Stimulated activated CD8-positive, alpha-beta memory T cell treated with anti-CD3 and anti-CD28 coated beads, Interleukin-4, amount 100 ng/mL, for 4 hours (primary cell): Measurements from ENCODE around the gene TBC1D14.
"Not testable (repeated sequence)": the region's sequence is repeated elsewhere in the genome, so short reads cannot be mapped to it uniquely, and the experiment has no call there.

Source experiments
- DNase-seq, 2 donors: peaks; one replicate each; pipeline ENCODE4 v3.0.0-alpha.2; 2020; ENCODE audit warnings: low read depth in 2 of 2, low spot score in 1 of 2

TBC1D14 gene

DNA sequence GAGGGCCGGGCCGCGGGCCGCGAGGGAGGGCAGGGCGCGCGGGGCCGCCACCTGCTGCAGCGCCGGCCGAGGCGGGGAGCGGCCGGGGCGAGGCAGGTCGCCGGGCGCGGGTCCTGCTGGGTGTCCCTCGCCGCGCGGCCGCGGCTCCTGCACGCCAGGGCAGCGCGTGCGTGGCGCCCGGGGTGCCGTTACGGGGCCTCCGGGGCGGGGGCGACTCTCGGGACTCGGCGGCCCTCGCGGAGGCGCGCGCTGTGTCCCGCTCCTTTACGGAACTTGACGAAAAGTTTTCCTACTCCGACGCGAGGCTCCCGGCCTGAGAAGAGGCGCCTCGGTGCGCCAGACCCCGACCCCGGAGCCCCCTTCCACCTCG lies 329 bp downstream of the TBC1D14 start:
- no peak for DNase-seq

DNA sequence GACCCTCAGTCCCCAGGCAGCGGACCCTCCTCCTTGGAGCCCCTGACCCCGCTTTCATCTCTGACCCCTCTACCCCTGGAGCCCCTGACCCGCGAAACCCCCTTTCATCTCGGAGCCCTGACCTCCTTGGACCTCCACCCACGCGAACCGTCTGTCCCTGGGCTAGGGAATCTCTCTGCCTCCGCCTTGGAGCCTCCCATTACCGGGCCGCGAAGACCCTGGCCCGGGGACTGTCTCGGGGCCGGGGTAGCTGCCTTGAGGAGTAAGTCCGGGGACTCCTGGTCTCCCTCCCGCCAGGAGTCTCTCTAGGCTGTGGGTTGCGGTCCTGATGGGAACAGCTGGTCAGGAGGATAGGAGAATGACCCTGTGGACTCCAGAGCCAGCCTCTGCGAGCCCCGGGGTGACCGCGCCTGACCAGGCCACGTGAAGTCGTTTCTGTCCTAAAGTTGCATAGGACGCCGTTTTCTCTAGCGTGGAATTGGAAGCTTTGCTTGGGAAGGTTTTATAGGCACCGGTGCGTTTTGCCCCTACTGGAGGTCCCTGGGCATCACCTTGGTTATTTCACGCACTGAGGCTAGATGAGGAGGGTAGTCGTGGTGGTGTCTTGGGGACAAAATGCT lies 824 bp downstream of the TBC1D14 start:
- DNase-seq: no peak

DNA sequence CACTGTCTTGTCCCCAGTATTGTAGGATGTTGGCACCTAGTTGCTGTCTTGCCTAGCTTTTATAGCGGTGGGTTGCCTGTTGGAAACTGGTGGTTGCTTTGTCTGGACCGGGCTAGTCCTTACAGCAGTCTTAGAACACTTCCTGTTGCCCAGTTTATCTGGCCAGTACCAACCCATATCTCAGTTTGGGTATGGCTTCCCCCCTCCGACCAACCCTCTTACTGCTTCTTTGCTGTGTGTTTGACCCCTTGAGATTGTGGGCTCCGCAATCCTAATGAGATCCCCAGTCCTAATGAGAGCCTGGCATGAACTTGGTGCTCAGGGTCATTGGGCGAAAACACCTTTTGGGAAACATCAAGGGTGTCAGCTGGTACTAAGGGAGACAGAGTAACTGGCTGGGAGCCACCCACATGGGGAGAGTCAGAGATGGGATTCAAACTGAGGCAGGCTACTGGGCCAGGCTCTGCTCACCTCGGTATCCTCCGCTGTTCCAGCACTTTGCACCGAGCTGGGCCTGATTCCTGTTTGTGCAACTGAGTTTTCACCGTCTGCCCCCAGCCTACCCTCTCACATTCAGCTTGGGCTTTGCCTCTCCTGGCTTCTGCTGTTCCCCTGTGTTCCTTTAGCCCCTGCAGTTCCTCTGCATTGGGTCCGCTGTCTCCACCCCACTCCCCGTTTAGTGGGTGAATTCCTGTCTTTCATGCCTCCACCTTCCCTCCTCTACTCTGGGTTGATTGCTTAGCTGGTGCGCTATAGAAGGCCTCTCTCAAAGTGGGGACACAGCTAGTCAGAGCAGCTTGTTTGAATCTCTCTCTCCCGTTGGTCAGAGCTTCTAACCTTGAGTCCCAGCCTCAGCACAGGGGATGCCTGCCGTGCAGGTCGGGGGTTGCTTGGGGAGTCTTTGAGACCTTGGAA lies 1.6 kb downstream of the TBC1D14 start:
- no peak for DNase-seq

DNA sequence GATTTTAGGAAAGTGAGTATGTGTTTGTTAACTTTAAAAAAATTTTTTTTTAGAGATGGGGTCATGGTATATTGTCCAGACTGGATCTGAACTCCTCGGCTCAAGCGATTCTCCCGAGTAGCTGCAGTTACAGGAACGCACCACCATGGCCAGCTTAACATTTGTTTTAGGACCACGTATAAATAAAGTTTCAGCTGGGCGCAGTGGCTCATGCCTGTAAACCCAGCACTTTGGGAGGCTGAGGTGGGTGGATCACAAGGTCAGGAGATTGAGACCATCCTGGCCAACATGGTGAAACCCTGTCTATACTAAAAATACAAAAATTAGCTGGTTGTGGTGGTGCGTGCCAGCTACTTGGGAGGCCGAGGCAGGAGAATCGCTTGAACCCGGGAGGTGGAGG lies 2.3 kb downstream of the TBC1D14 start:
- DNase-seq: not testable (repeated sequence)

DNA sequence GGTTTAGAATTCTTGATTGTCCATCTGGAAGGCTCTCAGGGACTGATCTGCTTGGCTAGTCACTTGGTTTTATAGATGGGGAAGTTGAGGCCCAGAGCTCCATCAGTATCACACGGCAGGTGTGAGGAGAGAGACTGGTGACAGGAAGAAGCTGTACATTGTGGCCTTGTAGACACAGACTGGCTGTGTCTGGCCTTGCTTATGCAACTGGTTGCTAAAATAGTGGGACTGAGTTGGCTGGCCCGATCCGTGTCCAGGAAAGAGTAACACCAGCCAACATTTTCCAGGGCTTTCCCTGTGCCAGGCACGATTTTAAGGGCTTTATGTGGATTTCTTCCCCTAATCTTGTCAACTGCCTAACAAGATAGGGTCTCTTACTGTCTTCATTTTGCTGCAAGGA lies 2.8 kb downstream of the TBC1D14 start:
- DNase-seq: no peak

DNA sequence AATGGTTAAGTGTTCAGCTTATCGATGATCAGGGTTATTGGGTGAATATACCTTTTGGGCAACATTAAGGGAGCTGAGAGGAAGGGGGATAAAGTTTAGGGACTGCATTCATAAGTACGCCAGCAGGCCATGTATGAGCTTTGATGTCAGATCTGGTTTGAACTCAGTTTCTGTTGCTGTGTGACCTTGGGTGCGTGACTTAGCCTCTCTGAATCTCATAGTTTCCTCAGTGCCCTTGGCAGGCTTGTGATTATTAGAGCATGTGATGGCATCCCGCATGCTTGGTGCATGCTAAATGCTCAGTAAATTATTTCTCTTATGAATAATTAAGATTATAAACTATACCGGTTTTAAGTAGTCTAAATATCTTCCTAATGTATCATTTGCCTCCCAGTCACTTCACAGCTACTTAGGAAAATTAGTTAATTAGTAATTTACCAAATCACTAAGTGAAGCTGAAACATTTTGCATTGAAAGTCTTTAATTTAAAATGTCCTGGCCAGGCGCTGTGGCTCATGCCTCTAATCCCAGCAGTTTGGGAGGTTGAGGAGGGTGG lies 3.8 kb downstream of the TBC1D14 start:
- DNase-seq: no peak

DNA sequence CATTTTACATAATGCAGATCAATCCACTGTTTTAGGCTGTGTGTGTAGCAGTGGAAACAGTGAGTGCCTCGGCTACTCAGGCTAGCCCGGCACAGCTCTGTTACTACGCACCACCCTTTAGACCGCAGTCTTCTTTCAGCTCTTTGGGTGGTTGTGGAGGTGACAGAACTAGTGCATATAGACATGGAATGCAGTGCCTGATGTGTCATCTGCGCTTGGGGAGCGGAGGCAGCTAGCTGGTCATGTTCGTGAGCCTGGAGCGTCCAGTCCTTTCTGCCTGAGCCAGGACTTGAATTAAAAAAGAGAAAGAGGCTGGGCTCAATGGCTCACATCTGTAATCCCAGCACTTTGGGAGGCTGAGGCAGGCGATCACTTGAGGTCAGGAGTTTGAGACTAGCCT lies 4.8 kb downstream of the TBC1D14 start:
- DNase-seq: no peak

DNA sequence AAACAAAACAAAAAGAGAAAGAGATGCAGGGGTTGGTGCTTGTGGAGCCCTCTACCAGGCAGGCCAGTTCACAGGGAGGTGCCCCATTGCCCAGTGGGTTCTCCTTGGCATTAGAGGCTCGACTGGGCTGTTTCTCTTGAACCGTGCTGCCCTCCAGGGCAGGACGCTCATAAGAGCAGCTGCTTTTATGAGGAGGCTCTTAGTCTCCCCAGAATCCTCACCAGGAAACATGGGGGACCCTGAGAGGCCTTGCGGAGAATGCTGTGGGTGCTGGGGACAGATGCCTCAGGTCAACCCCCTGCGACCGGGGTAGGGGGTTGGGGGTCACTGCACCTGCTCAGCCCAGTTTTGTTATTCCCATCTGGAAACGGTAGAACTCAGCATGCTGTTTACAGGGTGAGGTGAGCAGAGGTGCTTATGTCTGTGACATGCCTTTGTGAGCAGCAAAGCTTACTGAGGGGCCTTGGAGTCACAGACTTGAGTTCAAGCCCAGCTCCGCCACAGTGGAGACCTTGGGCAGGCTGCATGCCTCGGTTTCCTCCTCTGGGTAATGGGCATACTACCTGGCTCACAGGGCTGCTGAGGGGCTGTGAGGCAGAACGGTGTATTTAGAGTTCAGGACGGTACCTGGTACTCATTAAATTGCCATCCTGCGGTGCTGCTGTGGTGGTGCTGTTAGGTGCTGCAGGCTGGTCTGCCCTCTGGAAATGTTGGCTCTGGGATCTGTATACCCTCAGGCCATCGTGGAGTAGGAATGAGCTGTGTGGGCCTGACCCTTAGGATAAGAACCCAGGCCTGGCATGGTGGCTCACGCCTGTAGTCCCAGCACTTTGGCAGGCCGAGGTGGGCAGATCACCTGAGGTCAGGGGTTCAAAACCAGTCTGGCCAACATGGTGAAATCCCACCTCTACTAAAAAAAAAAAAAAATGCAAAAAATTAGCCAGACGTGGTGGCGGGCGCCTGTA lies 5.7 kb downstream of the TBC1D14 start:
- DNase-seq: no peak

DNA sequence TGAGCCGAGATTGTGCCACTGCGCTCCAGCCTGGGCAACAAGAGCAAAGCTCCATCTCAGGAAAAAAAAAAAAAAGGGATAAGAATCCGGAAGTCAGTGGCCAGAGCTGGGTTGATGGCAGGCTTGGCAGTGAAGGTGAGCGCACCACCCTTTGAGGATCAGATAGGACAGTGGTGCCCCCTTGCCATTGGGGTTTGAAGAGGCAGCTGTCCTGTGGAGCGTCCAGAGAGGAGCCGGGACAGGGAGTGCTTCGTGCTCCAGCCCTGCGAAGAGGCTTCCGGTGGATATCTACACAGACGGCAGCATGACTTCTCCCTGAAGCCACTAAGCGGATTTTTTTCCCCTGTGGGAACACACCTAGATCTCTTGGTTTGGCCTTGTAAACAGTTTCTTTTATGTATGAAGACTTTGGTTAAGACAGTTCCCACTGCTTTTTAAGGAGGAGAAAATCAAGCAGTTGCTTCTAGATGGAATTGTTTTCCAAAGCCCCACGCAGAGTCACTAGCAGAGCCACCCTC lies 6.5 kb downstream of the TBC1D14 start:
- no peak for DNase-seq

DNA sequence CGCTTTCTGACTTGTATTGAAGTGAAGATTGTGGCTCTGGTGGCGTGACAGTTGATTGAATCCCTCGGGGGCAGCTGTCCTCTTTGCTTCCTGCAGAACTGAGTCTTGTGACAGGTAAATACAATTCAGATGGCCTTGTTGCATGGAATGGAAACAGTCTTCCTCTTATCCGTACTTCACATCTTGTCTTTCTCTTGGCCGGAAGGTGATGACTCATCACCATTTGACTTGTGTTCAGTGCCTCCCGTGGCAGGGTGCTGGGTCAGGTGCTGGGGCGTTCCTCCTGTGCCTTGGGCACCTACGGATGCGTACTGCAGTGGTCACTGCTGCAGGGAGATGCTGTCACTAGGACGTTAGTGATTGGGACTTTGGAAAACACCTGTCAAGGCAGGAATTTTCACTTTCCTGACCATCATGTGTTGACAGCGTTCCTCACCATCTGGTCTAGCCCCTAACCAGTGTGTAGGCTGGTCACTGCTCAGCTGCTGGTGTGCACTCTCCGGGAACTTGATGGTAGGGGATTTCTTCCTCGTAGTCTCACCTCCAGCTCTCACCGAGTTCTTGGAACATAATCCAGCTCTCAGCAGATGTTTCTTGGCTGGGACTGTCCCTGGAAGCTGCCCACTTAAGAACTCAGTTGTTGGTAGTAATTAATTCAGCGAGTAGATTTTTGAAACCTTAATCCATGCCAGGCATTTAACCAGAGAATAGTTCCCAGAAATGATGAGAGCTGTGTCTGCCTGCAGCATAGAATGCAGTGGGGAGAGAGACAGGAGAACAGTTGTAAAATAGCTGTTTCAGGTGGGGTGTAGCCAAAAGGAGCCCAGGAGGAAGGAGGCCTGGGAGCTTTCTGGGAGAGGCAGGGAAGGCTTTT lies 7.2 kb downstream of the TBC1D14 start:
- DNase-seq: no peak

DNA sequence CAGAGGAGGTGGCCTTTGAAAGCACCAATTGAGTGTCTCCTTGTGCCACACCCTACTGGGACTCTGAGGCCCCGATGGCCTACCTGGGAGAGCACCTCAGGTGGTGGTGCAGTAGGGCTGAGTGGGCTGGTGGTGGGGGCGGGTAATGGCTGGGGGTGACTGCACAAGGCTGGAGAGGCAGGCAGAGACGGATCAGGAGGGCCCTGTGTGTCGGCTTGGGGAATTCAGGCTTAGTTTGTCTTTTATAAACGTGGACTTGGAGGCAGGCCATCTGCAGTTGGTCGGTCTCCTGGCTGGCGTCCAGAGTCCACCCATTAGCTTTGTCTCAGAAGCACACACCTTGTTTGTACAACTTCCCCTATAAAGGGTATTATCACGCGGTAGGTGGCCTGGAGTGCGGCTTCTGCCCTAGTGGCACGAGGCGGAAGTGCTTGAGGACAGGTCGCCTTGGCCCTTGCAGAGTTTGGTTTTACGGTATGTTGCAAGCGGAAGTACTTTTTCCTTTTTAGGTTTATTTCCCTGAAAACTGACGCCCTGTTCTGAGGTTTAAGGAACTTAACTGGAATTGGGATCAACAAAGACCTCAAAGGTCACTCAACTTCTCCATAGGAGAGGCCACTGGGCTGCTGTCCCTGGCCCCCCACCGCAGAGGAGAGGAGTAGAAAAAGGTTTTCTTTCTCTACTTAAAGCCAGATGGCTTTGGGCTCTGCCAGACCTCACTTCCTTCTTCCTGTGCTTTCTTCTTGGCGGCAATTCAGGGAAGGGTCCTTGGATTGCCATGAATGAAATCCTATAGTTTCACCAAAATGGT lies 8.0 kb downstream of the TBC1D14 start:
- DNase-seq: no peak

DNA sequence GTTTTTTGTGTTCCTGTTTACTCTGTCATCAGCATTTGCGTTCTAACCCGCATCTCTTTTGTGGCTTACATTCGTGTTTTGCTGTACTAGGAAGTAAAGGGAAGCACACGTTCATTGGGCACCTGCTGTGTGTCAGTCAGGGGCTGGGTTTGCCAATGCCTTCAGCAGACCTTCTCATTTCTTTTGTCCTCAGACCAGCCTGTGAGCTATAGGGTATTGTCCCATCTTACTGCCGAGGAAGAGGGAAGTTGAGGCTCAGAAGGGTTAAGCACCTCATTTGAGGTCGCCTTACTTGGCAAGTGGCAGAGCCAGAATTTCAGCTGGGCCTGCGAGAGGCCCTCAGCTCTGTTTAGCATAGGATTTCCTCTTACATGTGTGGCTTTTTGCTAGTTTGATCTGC lies 8.7 kb downstream of the TBC1D14 start:
- DNase-seq: no peak

DNA sequence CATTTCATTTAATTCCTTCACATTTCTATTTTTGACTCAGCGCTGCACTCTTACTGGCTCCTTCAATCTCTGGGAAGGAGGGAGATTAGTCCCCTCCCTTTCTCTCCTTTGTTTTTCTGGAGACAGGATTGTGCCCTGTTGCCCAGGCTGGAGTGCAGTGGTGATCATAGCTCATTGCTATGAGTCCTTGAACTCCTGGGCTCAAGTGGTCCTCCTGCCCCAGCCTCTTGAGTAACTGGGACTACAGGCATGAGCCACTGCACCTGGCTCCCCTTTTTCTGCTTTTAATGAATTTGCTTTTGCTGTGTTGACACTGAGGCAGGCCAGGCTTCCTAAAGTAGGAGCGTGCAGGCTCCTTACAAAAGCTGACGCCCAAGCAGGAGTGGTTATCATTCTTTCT lies 10.5 kb downstream of the TBC1D14 start:
- DNase-seq: no peak

DNA sequence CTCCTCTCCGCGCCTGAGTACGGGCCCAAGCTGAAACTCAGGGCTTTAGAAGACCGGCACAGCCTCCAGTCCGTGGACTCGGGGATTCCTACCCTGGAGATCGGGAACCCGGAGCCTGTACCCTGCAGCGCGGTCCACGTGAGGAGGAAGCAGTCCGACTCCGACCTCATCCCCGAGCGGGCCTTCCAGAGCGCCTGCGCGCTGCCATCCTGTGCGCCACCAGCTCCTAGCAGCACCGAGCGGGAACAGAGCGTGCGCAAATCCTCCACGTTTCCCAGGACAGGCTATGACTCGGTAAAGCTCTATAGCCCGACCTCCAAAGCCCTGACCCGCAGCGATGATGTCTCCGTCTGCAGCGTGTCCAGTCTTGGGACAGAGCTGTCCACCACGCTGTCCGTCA lies 13.9 kb downstream of the TBC1D14 start:
- DNase-seq: no peak

DNA sequence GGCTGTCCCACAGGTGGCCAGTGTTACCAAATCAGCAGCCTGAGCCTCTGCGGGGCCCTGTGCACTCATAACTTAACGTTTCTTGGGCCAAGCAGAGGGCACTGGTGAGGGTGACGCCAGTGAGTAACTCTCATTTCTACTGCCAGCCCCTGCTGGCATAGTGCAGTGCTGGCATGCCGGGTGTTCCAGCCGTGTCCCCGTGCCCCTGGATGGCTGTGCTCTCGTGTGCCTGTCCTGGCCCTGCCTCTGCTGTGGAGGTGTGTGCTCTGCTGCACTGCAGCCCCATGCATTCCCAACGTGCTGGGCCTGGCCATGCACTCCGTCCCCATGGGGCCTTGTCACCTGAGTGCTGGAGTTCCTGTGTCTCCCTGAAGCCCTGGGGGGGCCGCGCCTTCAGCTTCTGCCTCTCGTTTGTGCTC lies 14.7 kb downstream of the TBC1D14 start:
- DNase-seq: no peak

DNA sequence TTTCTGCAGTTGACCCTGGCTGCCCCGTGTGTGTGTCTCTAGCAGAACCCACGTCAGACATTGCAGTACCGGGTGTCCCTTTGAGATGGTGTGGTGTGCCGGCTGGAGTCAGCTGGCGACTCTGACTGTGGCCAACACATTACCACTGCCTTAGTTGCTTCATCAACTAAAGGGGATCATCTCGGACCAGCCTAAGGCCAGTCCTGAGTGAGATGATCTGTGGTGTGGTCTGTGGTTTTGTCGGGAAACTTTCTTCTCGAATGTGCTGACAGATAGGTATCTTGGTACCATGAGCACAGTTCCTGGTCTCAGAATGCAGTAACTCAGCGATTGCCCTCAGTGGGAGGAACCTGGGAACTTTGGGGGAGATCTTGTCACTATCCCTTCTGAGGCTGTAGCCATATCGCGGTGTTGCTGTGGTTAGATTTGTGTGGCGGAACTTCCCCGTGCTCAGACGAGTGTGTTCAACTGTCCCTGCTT lies 15.8 kb downstream of the TBC1D14 start:
- DNase-seq: no peak

DNA sequence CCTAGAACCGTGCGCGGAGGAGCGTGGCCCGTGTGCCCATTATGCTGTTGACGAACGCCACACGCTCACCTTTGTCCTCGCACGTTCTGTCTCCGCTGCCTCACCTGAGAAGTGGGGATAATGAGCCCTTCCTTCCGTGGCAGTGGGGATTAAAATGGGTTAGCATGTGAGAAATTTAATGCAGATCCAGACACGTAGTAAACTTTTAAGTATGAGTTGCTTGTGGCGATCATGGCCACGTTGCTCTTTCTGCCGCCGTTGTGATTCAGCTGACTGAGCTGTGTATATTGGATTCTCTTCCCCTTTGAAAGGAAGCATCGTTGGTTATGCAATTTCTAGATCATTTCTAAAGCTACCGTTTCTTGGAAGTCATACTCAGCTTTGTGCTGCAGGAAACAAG lies 16.5 kb downstream of the TBC1D14 start:
- no peak for DNase-seq

DNA sequence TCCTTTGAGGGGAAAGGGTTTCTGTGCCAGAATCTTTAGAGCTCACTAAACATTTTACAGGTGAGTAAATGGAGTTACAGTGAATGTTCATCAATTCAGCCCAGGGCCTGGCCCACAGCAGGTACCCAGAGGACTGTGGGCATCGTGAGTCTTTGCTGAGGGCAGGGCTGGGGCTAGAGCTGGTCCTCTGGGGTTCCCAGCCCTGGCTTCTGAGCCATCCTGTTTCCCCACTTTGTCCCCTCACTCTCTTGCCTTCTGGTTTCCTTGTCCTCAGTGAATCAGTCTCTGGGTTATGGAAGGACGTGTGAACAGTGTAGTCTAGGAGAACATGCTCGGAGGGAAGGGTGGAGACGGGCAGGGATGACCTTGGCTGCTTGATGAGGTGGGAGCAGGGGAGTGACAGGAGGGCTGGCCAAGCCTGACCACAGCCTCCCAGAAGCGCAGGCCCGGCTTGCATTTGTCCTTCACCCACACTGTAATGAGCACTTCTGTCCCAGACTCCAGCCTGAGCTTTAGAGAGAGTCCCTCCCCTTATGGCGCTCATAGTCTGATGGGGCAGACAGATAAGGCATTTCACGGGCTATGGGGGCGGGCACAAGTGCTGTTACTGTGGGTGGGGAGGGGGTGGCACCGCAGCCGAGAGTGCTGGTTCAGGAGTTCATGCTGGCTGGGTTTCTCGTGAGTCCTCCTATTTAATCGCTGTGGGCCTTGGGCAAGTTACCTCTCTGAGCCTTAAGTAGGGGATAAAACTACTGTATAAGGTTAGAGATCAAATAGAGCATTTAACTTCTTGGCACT lies 17.3 kb downstream of the TBC1D14 start:
- peak; percentile 39 to 41 for DNase-seq
